Measurements from ENCODE around the gene GNLY.
A peak's percentile ranks its signal among the peaks of the same experiment; 100 is the strongest.

Gene GNLY

GRCh38 chr2:85741833-85742455 lies 47.8 kb downstream of the GNLY start:
- peak overlapping the region; percentile 92 for H3K9ac ChIP-seq (ENCODE audit: low read length)
- peaks cover 4% of the 10 kb centered on the region for H3K9me3 ChIP-seq (ENCODE audit: control insufficient read depth, low read length)
- peak; percentile 92 for DNase-seq (ENCODE audit: low read depth)
- no peaks in the 10 kb centered on the region for H3K36me3 ChIP-seq (ENCODE audit: control insufficient read depth, insufficient read depth, low read length, severe bottlenecking)
- H3K4me3 ChIP-seq (ENCODE audit: low read length) = peak overlapping the region; percentile 71
- H3K4me1 ChIP-seq (ENCODE audit: control insufficient read depth, insufficient read depth, low read length) = peaks cover 67% of the 10 kb centered on the region
- no peaks in the 10 kb centered on the region for H3K27me3 ChIP-seq (replicated peaks; ENCODE audit: control insufficient read depth, insufficient read depth, low read length)

- H3K9ac ChIP-seq (ENCODE audit: low read length) = peak overlapping the region; percentile 80
- DNase-seq (ENCODE audit: low read depth) = no peak
- H3K4me3 ChIP-seq (ENCODE audit: low read length) = peak overlapping the region; percentile 55
- H3K27me3 ChIP-seq (replicated peaks; ENCODE audit: control insufficient read depth, insufficient read depth, low read length) = no peaks in the 10 kb centered on the region
- H3K36me3 ChIP-seq (ENCODE audit: control insufficient read depth, insufficient read depth, low read length, severe bottlenecking) = no peaks in the 10 kb centered on the region
- H3K4me1 ChIP-seq (ENCODE audit: control insufficient read depth, insufficient read depth, low read length) = peaks cover 55% of the 10 kb centered on the region
- peaks cover 4% of the 10 kb centered on the region for H3K9me3 ChIP-seq (ENCODE audit: control insufficient read depth, low read length)
These were observed 49.3 kb downstream of the GNLY start for GRCh38 chr2:85743304-85743978.

GRCh38 chr2:85744055-85744454 lies 49.9 kb downstream of the GNLY start:
- Histone ChIP-seq H3K27me3 (replicated peaks; ENCODE audit: control insufficient read depth, insufficient read depth, low read length) (no peaks in the 10 kb centered on the region), H3K9me3 (ENCODE audit: control insufficient read depth, low read length) (peaks cover 4% of the 10 kb centered on the region), H3K9ac (ENCODE audit: low read length) (peak overlapping the region; percentile 80), H3K4me3 (ENCODE audit: low read length) (peak overlapping the region; percentile 55), H3K36me3 (ENCODE audit: control insufficient read depth, insufficient read depth, low read length, severe bottlenecking) (no peaks in the 10 kb centered on the region), H3K4me1 (ENCODE audit: control insufficient read depth, insufficient read depth, low read length) (peaks cover 61% of the 10 kb centered on the region)
- DNase-seq (ENCODE audit: low read depth) = no peak

- peaks cover 68% of the 10 kb centered on the region for H3K4me1 ChIP-seq (ENCODE audit: control insufficient read depth, insufficient read depth, low read length)
- no peaks in the 10 kb centered on the region for H3K36me3 ChIP-seq (ENCODE audit: control insufficient read depth, insufficient read depth, low read length, severe bottlenecking)
- H3K27me3 ChIP-seq (replicated peaks; ENCODE audit: control insufficient read depth, insufficient read depth, low read length) = no peaks in the 10 kb centered on the region
- DNase-seq (ENCODE audit: low read depth) = peak; percentile 75
- peak overlapping the region; percentile 55 for H3K4me3 ChIP-seq (ENCODE audit: low read length)
- H3K9ac ChIP-seq (ENCODE audit: low read length) = peak overlapping the region; percentile 80
- peaks cover 4% of the 10 kb centered on the region for H3K9me3 ChIP-seq (ENCODE audit: control insufficient read depth, low read length)
These were observed 50.8 kb downstream of the GNLY start for GRCh38 chr2:85744741-85745601.

- Histone ChIP-seq H3K4me1 (ENCODE audit: control insufficient read depth, insufficient read depth, low read length) (peaks cover 75% of the 10 kb centered on the region), H3K36me3 (ENCODE audit: control insufficient read depth, insufficient read depth, low read length, severe bottlenecking) (no peaks in the 10 kb centered on the region), H3K27me3 (replicated peaks; ENCODE audit: control insufficient read depth, insufficient read depth, low read length) (no peaks in the 10 kb centered on the region), H3K9me3 (ENCODE audit: control insufficient read depth, low read length) (no peaks in the 10 kb centered on the region), H3K9ac (ENCODE audit: low read length) (peak overlapping the region; percentile 80), H3K4me3 (ENCODE audit: low read length) (peak overlapping the region; percentile 55)
- no peak for DNase-seq (ENCODE audit: low read depth)
These were observed 51.5 kb downstream of the GNLY start for GRCh38 chr2:85745619-85746018.

GRCh38 chr2:85746321-85747004 lies 52.3 kb downstream of the GNLY start:
- H3K9ac ChIP-seq (ENCODE audit: low read length) = peak overlapping the region; percentile 80
- peaks cover 76% of the 10 kb centered on the region for H3K4me1 ChIP-seq (ENCODE audit: control insufficient read depth, insufficient read depth, low read length)
- no peaks in the 10 kb centered on the region for H3K27me3 ChIP-seq (replicated peaks; ENCODE audit: control insufficient read depth, insufficient read depth, low read length)

GRCh38 chr2:85747441-85747840 lies 53.3 kb downstream of the GNLY start:
- Histone ChIP-seq H3K27me3 (replicated peaks; ENCODE audit: control insufficient read depth, insufficient read depth, low read length) (no peaks in the 10 kb centered on the region), H3K4me3 (ENCODE audit: low read length) (no peak overlapping the region), H3K9me3 (ENCODE audit: control insufficient read depth, low read length) (no peaks in the 10 kb centered on the region), H3K9ac (ENCODE audit: low read length) (no peak overlapping the region), H3K4me1 (ENCODE audit: control insufficient read depth, insufficient read depth, low read length) (peaks cover 77% of the 10 kb centered on the region), H3K36me3 (ENCODE audit: control insufficient read depth, insufficient read depth, low read length, severe bottlenecking) (no peaks in the 10 kb centered on the region)
- DNase-seq (ENCODE audit: low read depth) = no peak

More at GRCh38 chr2:85746321-85747004, 52.3 kb downstream of the GNLY start:
- no peak for DNase-seq (ENCODE audit: low read depth)
- Histone ChIP-seq H3K9me3 (ENCODE audit: control insufficient read depth, low read length) (no peaks in the 10 kb centered on the region), H3K4me3 (ENCODE audit: low read length) (no peak overlapping the region), H3K36me3 (ENCODE audit: control insufficient read depth, insufficient read depth, low read length, severe bottlenecking) (no peaks in the 10 kb centered on the region)

GRCh38 chr2:85748039-85748734 lies 54.0 kb downstream of the GNLY start:
- no peaks in the 10 kb centered on the region for H3K36me3 ChIP-seq (ENCODE audit: control insufficient read depth, insufficient read depth, low read length, severe bottlenecking)
- H3K4me1 ChIP-seq (ENCODE audit: control insufficient read depth, insufficient read depth, low read length) = peaks cover 79% of the 10 kb centered on the region
- no peak overlapping the region for H3K4me3 ChIP-seq (ENCODE audit: low read length)
- H3K9ac ChIP-seq (ENCODE audit: low read length) = peak overlapping the region; percentile 18
- no peaks in the 10 kb centered on the region for H3K9me3 ChIP-seq (ENCODE audit: control insufficient read depth, low read length)
- DNase-seq (ENCODE audit: low read depth) = no peak
- no peaks in the 10 kb centered on the region for H3K27me3 ChIP-seq (replicated peaks; ENCODE audit: control insufficient read depth, insufficient read depth, low read length)
